HepG2 (cell line): ENCODE measurements around the gene THPO. TPM values are rescaled to one million over a fixed set of nuclear protein-coding genes. Genes with fewer than 3 reads are reported as not detected.

Experiments
- CCAR2 ChIP-seq: fragments of 200-400 bp; formaldehyde crosslinking; optimal IDR thresholded peaks from 2 replicates; pipeline ENCODE3; 2018; ENCODE audit warnings: low read depth, mild to moderate bottlenecking, low read length, moderate library complexity
- CREM ChIP-seq, 2 experiments: sonication (generic) in 1 of 2; formaldehyde crosslinking in 1 of 2; IDR thresholded peaks; 2 replicates each; pipeline versions ENCODE4 v1.4.0 to v1.6.1; 2016 to 2020; ENCODE audit warnings: antibody characterized with exemption in 1 of 2, mild to moderate bottlenecking in 1 of 2, missing genetic modification reagents in 1 of 2
- DPF2 ChIP-seq: sonication (generic); formaldehyde crosslinking; IDR thresholded peaks from 2 replicates; pipeline ENCODE4 v1.4.0; 2020; ENCODE audit warnings: mild to moderate bottlenecking, low read depth, missing genetic modification reagents, borderline replicate concordance
- EED ChIP-seq: sonication (generic); formaldehyde crosslinking; IDR thresholded peaks from 2 replicates; pipeline ENCODE4 v1.5.0; 2020; ENCODE audit warnings: mild to moderate bottlenecking, missing genetic modification reagents
- IKZF1 ChIP-seq: fragments of 450-650 bp; IDR thresholded peaks from 2 replicates; pipeline ENCODE4 v1.7.1; 2016
- KAT8 ChIP-seq: IDR thresholded peaks from 2 replicates; pipeline ENCODE4 v1.6.1; 2016; ENCODE audit warnings: missing genetic modification reagents, missing compliant biosample characterization
- KDM2A ChIP-seq: sonication (generic); formaldehyde crosslinking; IDR thresholded peaks from 2 replicates; pipeline ENCODE4 v1.4.0; 2020; ENCODE audit warnings: low read depth, missing genetic modification reagents, borderline replicate concordance
- MLLT10 ChIP-seq: sonication (generic); formaldehyde crosslinking; IDR thresholded peaks from 2 replicates; pipeline ENCODE4 v1.4.0; 2020; ENCODE audit warnings: missing genetic modification reagents
- RFXAP ChIP-seq: sonication (generic); formaldehyde crosslinking; IDR thresholded peaks from 2 replicates; pipeline ENCODE4 v1.4.0; 2020; ENCODE audit warnings: missing genetic modification reagents, borderline replicate concordance
- SMARCC2 ChIP-seq: fragments of 450-650 bp; IDR thresholded peaks from 2 replicates; pipeline ENCODE4 v1.6.1; 2017; ENCODE audit warnings: antibody characterized with exemption, mild to moderate bottlenecking
- SMC3 ChIP-seq: IDR thresholded peaks from 2 replicates; pipeline ENCODE4 v1.6.1; 2011; ENCODE audit warnings: low read length, improper control_type of control experiment
- SMYD3 ChIP-seq: sonication (generic); formaldehyde crosslinking; IDR thresholded peaks from 2 replicates; pipeline ENCODE4 v1.8.1; 2023; ENCODE audit warnings: mild to moderate bottlenecking, missing genetic modification reagents
- SNRNP70 ChIP-seq: fragments of 200-400 bp; formaldehyde crosslinking; IDR thresholded peaks from 2 replicates; pipeline ENCODE4 v1.6.1; 2017; ENCODE audit warnings: mild to moderate bottlenecking, low read depth, low read length, moderate library complexity
- ZBTB7A ChIP-seq: sonication (generic); formaldehyde crosslinking; IDR thresholded peaks from 2 replicates; pipeline ENCODE4 v1.8.0; 2022; ENCODE audit warnings: mild to moderate bottlenecking, missing genetic modification reagents
- ZNF235 ChIP-seq: sonication (generic); formaldehyde crosslinking; IDR thresholded peaks from 2 replicates; pipeline ENCODE4 v1.8.1; 2023; ENCODE audit warnings: mild to moderate bottlenecking, missing genetic modification reagents, borderline replicate concordance
- ZNF264 ChIP-seq: sonication (generic); formaldehyde crosslinking; IDR thresholded peaks from 2 replicates; pipeline ENCODE4 v1.4.0; 2020; ENCODE audit warnings: missing genetic modification reagents
- ZNF30 ChIP-seq: sonication (generic); formaldehyde crosslinking; IDR thresholded peaks from 2 replicates; pipeline ENCODE4 v1.5.0; 2020; ENCODE audit warnings: mild to moderate bottlenecking, missing genetic modification reagents
- ZNF350 ChIP-seq: sonication (generic); formaldehyde crosslinking; IDR thresholded peaks from 2 replicates; pipeline ENCODE4 v1.4.0; 2020; ENCODE audit warnings: mild to moderate bottlenecking, low read depth, missing genetic modification reagents, borderline replicate concordance
- ZNF383 ChIP-seq: sonication (generic); formaldehyde crosslinking; IDR thresholded peaks from 2 replicates; pipeline ENCODE4 v1.4.0; 2020; ENCODE audit warnings: missing genetic modification reagents, mild to moderate bottlenecking, borderline replicate concordance
- ZNF431 ChIP-seq: sonication (generic); formaldehyde crosslinking; IDR thresholded peaks from 2 replicates; pipeline ENCODE4 v1.9.0; 2022; ENCODE audit warnings: missing genetic modification reagents, low read depth, mild to moderate bottlenecking, borderline replicate concordance
- ZNF549 ChIP-seq: sonication (generic); formaldehyde crosslinking; IDR thresholded peaks from 2 replicates; pipeline ENCODE4 v1.5.0; 2020; ENCODE audit warnings: missing genetic modification reagents
- ZNF570 ChIP-seq: sonication (generic); formaldehyde crosslinking; IDR thresholded peaks from 2 replicates; pipeline ENCODE4 v1.4.0; 2020; ENCODE audit warnings: mild to moderate bottlenecking, missing genetic modification reagents, borderline replicate concordance
- ZNF572 ChIP-seq: sonication (generic); formaldehyde crosslinking; IDR thresholded peaks from 2 replicates; pipeline ENCODE4 v1.5.1; 2020; ENCODE audit warnings: mild to moderate bottlenecking, missing genetic modification reagents
- ZNF639 ChIP-seq: conservative IDR thresholded peaks from 2 replicates; pipeline ENCODE4 v1.6.1; 2018; ENCODE audit warnings: missing genetic modification reagents
- ZNF773 ChIP-seq: sonication (generic); formaldehyde crosslinking; IDR thresholded peaks from 2 replicates; pipeline ENCODE4 v1.4.0; 2020; ENCODE audit warnings: missing genetic modification reagents, borderline replicate concordance
- ZNF790 ChIP-seq: sonication (generic); formaldehyde crosslinking; IDR thresholded peaks from 2 replicates; pipeline ENCODE4 v1.8.0; 2022; ENCODE audit warnings: missing genetic modification reagents, mild to moderate bottlenecking, borderline replicate concordance
- polyA plus RNA-seq, 8 experiments: library from polyadenylated mRNA; depleted of rRNA in 3 of 8; stranded (reverse) in 7 of 8; unstranded in 1 of 8; fragments of >200 nt; fragmentation: Illumina TruSeq in 4 of 8; extraction: Trizol in 4 of 8; gene quantifications; 2 replicates each; pipeline versions ENCODE4 v1.2.1 to v1.2.3, GENCODE V29; 2011 to 2016; ENCODE audit warnings: low read depth in 4 of 8, missing spikeins in 1 of 8, mixed read lengths in 1 of 8; ENCODE audit not compliant: insufficient read depth in 1 of 8
- total RNA-seq, 5 experiments: library from RNA; depleted of rRNA; stranded (reverse); fragments of >200 nt; fragmentation: Illumina TruSeq; extraction: Trizol; gene quantifications; 2 replicates each; pipeline ENCODE4 v1.2.3, GENCODE V29; 2016; ENCODE audit warnings: low read depth in 1 of 5

THPO gene
- total and polyA plus RNA-seq, 2 of the 13 experiments (the other 11 are each of a cell fraction or from before 2014, with no cell fraction given) = 2.8 to 4.8 TPM

GRCh38 chr3:184362668-184363546, 15.1 kb downstream of the THPO start (continued):
- TF ChIP-seq ZNF549 (CRISPR knock-in tag) = no peak
- TF ChIP-seq ZNF235 = no peak
- TF ChIP-seq DPF2 (CRISPR knock-in tag) = no peak
- TF ChIP-seq SNRNP70 = no peak
- TF ChIP-seq KDM2A (CRISPR knock-in tag) = peak; percentile 99
- no peak for TF ChIP-seq CCAR2
- peak; percentile 18; the same call in 1 of the 2 replicates for TF ChIP-seq ZBTB7A (CRISPR knock-in tag)
- TF ChIP-seq ZNF30 (CRISPR knock-in tag) = no peak
- TF ChIP-seq ZNF350 (CRISPR knock-in tag) = peak; percentile 62
- no peak for TF ChIP-seq MLLT10 (CRISPR knock-in tag)
- TF ChIP-seq ZNF773 = peak; percentile 74; the same call in 1 of the 2 replicates
- TF ChIP-seq KAT8 (CRISPR knock-in tag) = peak; percentile 91
- no peak for TF ChIP-seq ZNF383
- TF ChIP-seq ZNF431 (CRISPR knock-in tag) = no peak; the same call in 1 of the 2 replicates
- no peak for TF ChIP-seq ZNF570
- TF ChIP-seq ZNF639 (CRISPR knock-in tag) = 0 out of 2 replicates have a peak, but pooled peaks have one; percentile 78
- no peak for TF ChIP-seq IKZF1
- 0 out of 2 replicates have a peak, but pooled peaks have one; percentile 70 for TF ChIP-seq ZNF264 (CRISPR knock-in tag)
- TF ChIP-seq SMC3 = no peak
- TF ChIP-seq SMYD3 = peak; percentile 81; the same call in 1 of the 2 replicates
- peak; percentile 83 for TF ChIP-seq CREM (IDR thresholded peaks at IDR 0.05)
- no peak for TF ChIP-seq CREM (CRISPR knock-in tag; IDR thresholded peaks at IDR 0.05)
- peak; percentile 81; the same call in 1 of the 2 replicates for TF ChIP-seq ZNF572 (CRISPR knock-in tag)
- TF ChIP-seq RFXAP (CRISPR knock-in tag) = peak; percentile 62; the same call in 1 of the 2 replicates
- TF ChIP-seq ZNF790 (CRISPR knock-in tag) = no peak
- TF ChIP-seq SMARCC2 = no peak
- no peak for TF ChIP-seq EED (CRISPR knock-in tag)
